ENCODE data around the gene RNF112. TPM values are rescaled to one million over a fixed set of nuclear protein-coding genes. Genes with fewer than 3 reads are reported as not detected.

The RNF112 gene
- total RNA-seq, 1 donor from 2014 or later = 0.36 TPM

- peaks cover 11% of the 10 kb centered on the region for H3K4me1 Mint-ChIP-seq (ENCODE audit: low read depth, unreplicated experiment)
- Histone ChIP-seq H3K79me2 (ENCODE audit: insufficient read depth, low read length) (no peaks in the 10 kb centered on the region), H3K4me2 (ENCODE audit: low read length) (peak overlapping the region; percentile 8), H2AFZ (ENCODE audit: low read depth, low read length) (no peak overlapping the region), H3K9me3 (ENCODE audit: insufficient read depth, low read depth, low read length) (no peaks in the 10 kb centered on the region), H3K36me3 (ENCODE audit: insufficient read depth, low read length) (no peaks in the 10 kb centered on the region), H4K20me1 (ENCODE audit: insufficient read depth, low read length) (no peaks in the 10 kb centered on the region), H3K27me3 (ENCODE audit: insufficient read depth, low read length) (no peaks in the 10 kb centered on the region), H3K27ac (ENCODE audit: low read depth, low read length) (no peak overlapping the region), H3K4me1 (ENCODE audit: insufficient read depth, low read length) (peaks cover 10% of the 10 kb centered on the region), H3K9ac (ENCODE audit: low read length) (no peak overlapping the region), H3K4me3 (ENCODE audit: insufficient read depth, low read depth, low read length) (no peak overlapping the region)
- FAIRE-seq = peak; percentile 68
- H3K27me3 Mint-ChIP-seq (ENCODE audit: low read depth, unreplicated experiment) = peaks cover 20% of the 10 kb centered on the region
- H3K27ac Mint-ChIP-seq (ENCODE audit: unreplicated experiment) = no peak overlapping the region
- no peaks in the 10 kb centered on the region for H3K36me3 Mint-ChIP-seq (ENCODE audit: low read depth, unreplicated experiment)
- TF ChIP-seq EZH2 (IDR thresholded peaks at IDR 0.05; ENCODE audit: insufficient read depth, low read length) (no peak), CTCF (IDR thresholded peaks at IDR 0.05; ENCODE audit: insufficient read depth, low read depth, low read length) (no peak)
- H3K9me3 Mint-ChIP-seq (ENCODE audit: unreplicated experiment) = peaks cover 3% of the 10 kb centered on the region
- no peak overlapping the region for H3K4me3 Mint-ChIP-seq (ENCODE audit: unreplicated experiment)
- peak; percentile 81 for DNase-seq (ENCODE audit: low read depth)
These were observed 7.4 kb downstream of the RNF112 start for GRCh38 chr17:19418251-19418992.

DNA sequence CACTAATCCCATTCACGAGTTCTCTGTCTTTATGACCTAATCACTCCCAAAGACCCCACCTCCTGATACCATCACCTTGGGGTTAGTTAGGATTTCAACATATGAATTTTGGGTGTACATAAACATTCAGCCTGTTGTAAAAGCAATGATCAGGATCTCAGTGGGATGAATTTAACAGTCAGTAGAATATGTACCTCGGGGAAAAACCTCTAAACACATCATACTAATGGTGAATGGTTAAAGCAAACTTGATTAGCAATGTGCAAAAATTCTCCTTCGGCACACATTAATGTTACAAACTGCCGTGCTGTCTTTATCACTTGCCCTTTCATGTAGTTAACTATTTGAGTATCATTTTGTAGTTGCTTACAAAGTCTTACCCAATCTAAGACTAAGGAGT is 10.2 kb downstream of the RNF112 start:
- Mint-ChIP-seq H3K27me3 (ENCODE audit: low read depth, unreplicated experiment) (peaks cover 17% of the 10 kb centered on the region), H3K36me3 (ENCODE audit: low read depth, unreplicated experiment) (no peaks in the 10 kb centered on the region), H3K4me3 (ENCODE audit: unreplicated experiment) (no peak overlapping the region), H3K4me1 (ENCODE audit: low read depth, unreplicated experiment) (peaks cover 11% of the 10 kb centered on the region), H3K27ac (ENCODE audit: unreplicated experiment) (no peak overlapping the region), H3K9me3 (ENCODE audit: unreplicated experiment) (peaks cover 3% of the 10 kb centered on the region)
- Histone ChIP-seq H3K36me3 (ENCODE audit: insufficient read depth, low read length) (no peaks in the 10 kb centered on the region), H2AFZ (ENCODE audit: low read depth, low read length) (no peak overlapping the region), H3K9ac (ENCODE audit: low read length) (no peak overlapping the region), H3K9me3 (ENCODE audit: insufficient read depth, low read depth, low read length) (no peaks in the 10 kb centered on the region), H3K79me2 (ENCODE audit: insufficient read depth, low read length) (no peaks in the 10 kb centered on the region), H3K27ac (ENCODE audit: low read depth, low read length) (no peak overlapping the region), H3K4me1 (ENCODE audit: insufficient read depth, low read length) (peaks cover 10% of the 10 kb centered on the region), H4K20me1 (ENCODE audit: insufficient read depth, low read length) (no peaks in the 10 kb centered on the region), H3K4me3 (ENCODE audit: insufficient read depth, low read depth, low read length) (no peak overlapping the region), H3K4me2 (ENCODE audit: low read length) (no peak overlapping the region), H3K27me3 (ENCODE audit: insufficient read depth, low read length) (peaks cover 2% of the 10 kb centered on the region)
- TF ChIP-seq CTCF (IDR thresholded peaks at IDR 0.05; ENCODE audit: insufficient read depth, low read depth, low read length) (no peak), EZH2 (IDR thresholded peaks at IDR 0.05; ENCODE audit: insufficient read depth, low read length) (no peak)
- no peak for FAIRE-seq
- DNase-seq (ENCODE audit: low read depth) = no peak

GRCh38 chr17:19421926-19422325 is 10.9 kb downstream of the RNF112 start:
- Histone ChIP-seq H3K9ac (ENCODE audit: low read length) (no peak overlapping the region), H3K4me3 (ENCODE audit: insufficient read depth, low read depth, low read length) (no peak overlapping the region), H4K20me1 (ENCODE audit: insufficient read depth, low read length) (no peaks in the 10 kb centered on the region), H3K79me2 (ENCODE audit: insufficient read depth, low read length) (no peaks in the 10 kb centered on the region), H2AFZ (ENCODE audit: low read depth, low read length) (no peak overlapping the region), H3K36me3 (ENCODE audit: insufficient read depth, low read length) (no peaks in the 10 kb centered on the region), H3K27ac (ENCODE audit: low read depth, low read length) (no peak overlapping the region), H3K27me3 (ENCODE audit: insufficient read depth, low read length) (peaks cover 2% of the 10 kb centered on the region), H3K4me2 (ENCODE audit: low read length) (no peak overlapping the region), H3K4me1 (ENCODE audit: insufficient read depth, low read length) (peaks cover 10% of the 10 kb centered on the region), H3K9me3 (ENCODE audit: insufficient read depth, low read depth, low read length) (no peaks in the 10 kb centered on the region)
- Mint-ChIP-seq H3K4me1 (ENCODE audit: low read depth, unreplicated experiment) (peaks cover 11% of the 10 kb centered on the region), H3K9me3 (ENCODE audit: unreplicated experiment) (peaks cover 3% of the 10 kb centered on the region), H3K4me3 (ENCODE audit: unreplicated experiment) (no peak overlapping the region), H3K27ac (ENCODE audit: unreplicated experiment) (no peak overlapping the region), H3K27me3 (ENCODE audit: low read depth, unreplicated experiment) (peaks cover 10% of the 10 kb centered on the region), H3K36me3 (ENCODE audit: low read depth, unreplicated experiment) (no peaks in the 10 kb centered on the region)
- TF ChIP-seq CTCF (IDR thresholded peaks at IDR 0.05; ENCODE audit: insufficient read depth, low read depth, low read length) (no peak), EZH2 (IDR thresholded peaks at IDR 0.05; ENCODE audit: insufficient read depth, low read length) (no peak)
- DNase-seq (ENCODE audit: low read depth) (no peak), FAIRE-seq (no peak)

Measured in astrocyte (in vitro differentiated cells and primary cell).